HEK293 (cell line): ENCODE data around the gene ATP10D.

Experiments used
- PRDM1 ChIP-seq: fragments of 450-650 bp; formaldehyde crosslinking; IDR thresholded peaks from 2 replicates; pipeline ENCODE4; 2016; ENCODE audit warnings: missing biosample characterization, missing genetic modification characterization
- ZNF692 ChIP-seq: fragments of 450-650 bp; formaldehyde crosslinking; IDR thresholded peaks from 2 replicates; pipeline ENCODE4 v1.5.1; 2016; ENCODE audit warnings: missing biosample characterization, missing genetic modification characterization

- TF ChIP-seq ZNF692 (tag by site-specific recombination) (no peak), PRDM1 (tag by site-specific recombination) (no peak)
Observed at GRCh38 chr4:47566969-47567368, 81.9 kb downstream of the ATP10D start.
